Skin of body (tissue), 2 donors: Measurements from ENCODE around the gene TAS2R31. TPM values are rescaled to one million over a fixed set of nuclear protein-coding genes. Genes with fewer than 3 reads are reported as not detected.

Source experiments
- DNase-seq: peaks from one replicate; lab custom pipeline; 2025; lab: John Stamatoyannopoulos, UW
- total RNA-seq: library from RNA; depleted of rRNA; stranded (reverse); fragments of >200 nt; gene quantifications from one replicate; pipeline ENCODE4 v1.2.3, GENCODE V29; 2014

The TAS2R31 gene
- total RNA-seq, 1 donor from 2014 or later, result 13.5 TPM

- no peak for DNase-seq
Observed at GRCh38 chr12:11007608-11008007, 23.6 kb downstream of the TAS2R31 start.

- no peak for DNase-seq
Observed at GRCh38 chr12:10998204-10998603, 33.0 kb downstream of the TAS2R31 start, which contains the start of gene TAS2R20. TAS2R20 (minus strand) TSS chr12:10998304; CDS start chr12:10997875, 429 bp downstream.

- DNase-seq, result no peak
Observed at GRCh38 chr12:10994307-10994706, 36.9 kb downstream of the TAS2R31 start.

- no peak for DNase-seq
Observed at GRCh38 chr12:10989107-10989506, 42.1 kb downstream of the TAS2R31 start.

GRCh38 chr12:10986812-10987211 lies 44.4 kb downstream of the TAS2R31 start, which contains the start of gene TAS2R50:
TAS2R50 (minus strand) TSS chr12:10986912; CDS start chr12:10986860, 52 bp downstream.
- DNase-seq, result no peak

- no peak for DNase-seq
Observed at GRCh38 chr12:10982244-10982643, 49.0 kb downstream of the TAS2R31 start.

Other genes starting within 250 kb of the TAS2R31 start
- not detected for gene TAS2R7, start 228.8 kb downstream of the TAS2R31 start, total RNA-seq
- gene TAS2R8, start 224.1 kb downstream of the TAS2R31 start, total RNA-seq, result not detected
- gene TAS2R9, start 221.2 kb downstream of the TAS2R31 start, total RNA-seq, result not detected
- 1.7 TPM for gene TAS2R10, start 205.0 kb downstream of the TAS2R31 start, total RNA-seq
- 1.6 TPM for gene PRR4, start 181.9 kb downstream of the TAS2R31 start, total RNA-seq
- gene PRH1, start 147.2 kb downstream of the TAS2R31 start, total RNA-seq, result 46.6 TPM
- gene TAS2R13, start 121.8 kb downstream of the TAS2R31 start, total RNA-seq, result 6.2 TPM
- gene PRH2, start 102.2 kb downstream of the TAS2R31 start, total RNA-seq, result not detected
- gene TAS2R14, start 92.1 kb downstream of the TAS2R31 start, total RNA-seq, result 6.8 TPM
- gene TAS2R50, start 44.5 kb downstream of the TAS2R31 start, total RNA-seq, result 6.1 TPM
- 10.4 TPM for gene TAS2R20, start 33.1 kb downstream of the TAS2R31 start, total RNA-seq
- gene TAS2R19, start 8.8 kb downstream of the TAS2R31 start, total RNA-seq, result 12.6 TPM
- gene TAS2R46, start 30.9 kb upstream of the TAS2R31 start, total RNA-seq, result 7.0 TPM
- gene TAS2R43, start 60.9 kb upstream of the TAS2R31 start, total RNA-seq, result 8.5 TPM
- gene TAS2R30, start 103.2 kb upstream of the TAS2R31 start, total RNA-seq, result 18.1 TPM
- gene SMIM10L1, start 139.8 kb upstream of the TAS2R31 start, total RNA-seq, result 4.1 TPM
- not detected for gene TAS2R42, start 155.5 kb upstream of the TAS2R31 start, total RNA-seq
- not detected for gene PRB3, start 238.3 kb upstream of the TAS2R31 start, total RNA-seq